ENCODE results near the gene C2orf68.

GRCh38 chr2:85596026-85596333, 15.9 kb downstream of the C2orf68 start:
- no peak for TF ChIP-seq CTCF (IDR thresholded peaks at IDR 0.05)
- TF ChIP-seq EZH2 (IDR thresholded peaks at IDR 0.05; ENCODE audit: borderline replicate concordance, insufficient read depth, low read depth, low read length, poor library complexity, severe bottlenecking), result no peak

Measured in B cell (primary cell).